ENCODE results near the gene BFSP1. TPM values are rescaled to one million over a fixed set of nuclear protein-coding genes. Genes with fewer than 3 reads are reported as not detected.

Gene BFSP1
- total and polyA plus RNA-seq, 2 donors (not counting 3 experiments of a cell fraction or from before 2014, with no cell fraction given): 3.1 to 5.2 TPM

DNA sequence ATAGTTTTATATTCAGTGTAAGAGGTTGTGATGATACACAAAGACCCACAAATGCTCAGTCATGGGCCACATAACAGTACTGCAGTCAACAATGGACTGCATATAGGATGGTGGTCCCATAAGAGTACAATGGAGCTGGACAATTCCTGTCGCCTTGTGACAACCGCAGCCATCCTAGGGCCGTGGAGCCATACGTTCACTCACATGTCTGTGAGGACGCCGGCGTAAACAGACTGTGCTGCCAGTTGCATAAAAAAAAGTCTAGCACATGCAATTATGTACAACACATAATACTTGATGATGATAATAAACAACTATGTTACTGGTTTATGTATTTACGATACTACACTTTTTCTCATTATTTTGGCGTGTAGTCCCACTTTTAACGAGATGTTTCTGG lies 30.9 kb downstream of the BFSP1 start:
- H3K4me1 ChIP-seq (ENCODE audit: control insufficient read depth, extremely low read depth, insufficient read depth, low read length): peaks cover 8% of the 10 kb centered on the region
- no peak overlapping the region for H3K4me3 ChIP-seq (replicated peaks in 1 of 3; ENCODE audit: insufficient read depth in 1 of 3, low read depth in 1 of 3, low read length in 3 of 3)
- H3K27ac ChIP-seq (ENCODE audit: insufficient read depth, low read depth, low read length): no peak overlapping the region
- no peaks in the 10 kb centered on the region for H3K9me1 ChIP-seq (replicated peaks; ENCODE audit: control insufficient read depth, extremely low read depth, insufficient read depth, low read length)
- no peak overlapping the region for H2AFZ ChIP-seq (ENCODE audit: low read depth, low read length)
- dilution Hi-C loops (cut with MboI; ENCODE audit: extremely low pct_ligation_motif_present, low sequenced_read_pairs): no loop called here
- H3K9me3 ChIP-seq (replicated peaks; ENCODE audit: control insufficient read depth, insufficient read depth, low read length): no peaks in the 10 kb centered on the region
- DNase-seq (ENCODE audit: low read depth, low spot score): no peak
- no TSS peak for BruUV-seq (replicated peaks)
- CTCF ChIA-PET: no interaction called here
- no peak overlapping the region for H3K9ac ChIP-seq (replicated peaks; ENCODE audit: extremely low read depth, insufficient read depth, low read length)
- no peaks in the 10 kb centered on the region for H3K36me3 ChIP-seq (ENCODE audit: control insufficient read depth in 2 of 2, extremely low read depth in 1 of 2, insufficient read depth in 2 of 2, low read length in 2 of 2)
- POLR2A ChIA-PET: no interaction called here
- no peak overlapping the region for H3K4me2 ChIP-seq (ENCODE audit: insufficient read depth, low read length)
- H3K27me3 ChIP-seq (ENCODE audit: control insufficient read depth in 2 of 2, insufficient read depth in 2 of 2, low read length in 2 of 2): no peaks in the 10 kb centered on the region
- no peaks in the 10 kb centered on the region for H4K20me1 ChIP-seq (replicated peaks; ENCODE audit: control insufficient read depth, extremely low read depth, insufficient read depth, low read length)
- TF ChIP-seq, protein P1, sequence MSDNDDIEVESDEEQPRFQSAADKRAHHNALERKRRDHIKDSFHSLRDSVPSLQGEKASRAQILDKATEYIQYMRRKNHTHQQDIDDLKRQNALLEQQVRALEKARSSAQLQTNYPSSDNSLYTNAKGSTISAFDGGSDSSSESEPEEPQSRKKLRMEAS (IDR thresholded peaks at IDR 0.05; ENCODE audit: insufficient read depth, insufficient read length): no peak
- no peak for TF ChIP-seq GATA2 (IDR thresholded peaks at IDR 0.05; ENCODE audit: insufficient read depth, insufficient read length, low read depth, low read length)
- TF ChIP-seq POLR2A (IDR thresholded peaks at IDR 0.05; ENCODE audit: low read depth, low read length): no peak
- TF ChIP-seq POLR2AphosphoS5 (IDR thresholded peaks at IDR 0.05; ENCODE audit: insufficient read depth, low read depth, low read length): no peak
- TF ChIP-seq MYC (IDR thresholded peaks at IDR 0.05; ENCODE audit: low read depth, low read length): no peak
- no peak for TF ChIP-seq EZH2 (IDR thresholded peaks at IDR 0.05; ENCODE audit: borderline replicate concordance, low read depth, low read length, severe bottlenecking)
- TF ChIP-seq FOS (IDR thresholded peaks at IDR 0.05; ENCODE audit: borderline replicate concordance, insufficient read depth, low read length): no peak
- TF ChIP-seq, protein P2, sequence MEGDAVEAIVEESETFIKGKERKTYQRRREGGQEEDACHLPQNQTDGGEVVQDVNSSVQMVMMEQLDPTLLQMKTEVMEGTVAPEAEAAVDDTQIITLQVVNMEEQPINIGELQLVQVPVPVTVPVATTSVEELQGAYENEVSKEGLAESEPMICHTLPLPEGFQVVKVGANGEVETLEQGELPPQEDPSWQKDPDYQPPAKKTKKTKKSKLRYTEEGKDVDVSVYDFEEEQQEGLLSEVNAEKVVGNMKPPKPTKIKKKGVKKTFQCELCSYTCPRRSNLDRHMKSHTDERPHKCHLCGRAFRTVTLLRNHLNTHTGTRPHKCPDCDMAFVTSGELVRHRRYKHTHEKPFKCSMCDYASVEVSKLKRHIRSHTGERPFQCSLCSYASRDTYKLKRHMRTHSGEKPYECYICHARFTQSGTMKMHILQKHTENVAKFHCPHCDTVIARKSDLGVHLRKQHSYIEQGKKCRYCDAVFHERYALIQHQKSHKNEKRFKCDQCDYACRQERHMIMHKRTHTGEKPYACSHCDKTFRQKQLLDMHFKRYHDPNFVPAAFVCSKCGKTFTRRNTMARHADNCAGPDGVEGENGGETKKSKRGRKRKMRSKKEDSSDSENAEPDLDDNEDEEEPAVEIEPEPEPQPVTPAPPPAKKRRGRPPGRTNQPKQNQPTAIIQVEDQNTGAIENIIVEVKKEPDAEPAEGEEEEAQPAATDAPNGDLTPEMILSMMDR (IDR thresholded peaks at IDR 0.05; ENCODE audit: extremely low read depth in 1 of 2, insufficient read depth in 1 of 2, low read depth in 1 of 2, low read length in 2 of 2): no peak
- TF ChIP-seq JUN (IDR thresholded peaks at IDR 0.05; ENCODE audit: borderline replicate concordance, insufficient read depth, insufficient read length, low read depth): no peak
- H3K79me2 ChIP-seq (ENCODE audit: control insufficient read depth, insufficient read depth, low read length): no peaks in the 10 kb centered on the region
- no peak for FAIRE-seq
- intact Hi-C loops (cut with micrococcal nuclease): loop anchor here (5.0 kb wide), 1 partner anchor 777 kb away; no protein-coding TSS in a partner anchor

Data from endothelial cell of umbilical vein (primary cell).